Measurements from ENCODE around the gene SLC9A9.

DNA sequence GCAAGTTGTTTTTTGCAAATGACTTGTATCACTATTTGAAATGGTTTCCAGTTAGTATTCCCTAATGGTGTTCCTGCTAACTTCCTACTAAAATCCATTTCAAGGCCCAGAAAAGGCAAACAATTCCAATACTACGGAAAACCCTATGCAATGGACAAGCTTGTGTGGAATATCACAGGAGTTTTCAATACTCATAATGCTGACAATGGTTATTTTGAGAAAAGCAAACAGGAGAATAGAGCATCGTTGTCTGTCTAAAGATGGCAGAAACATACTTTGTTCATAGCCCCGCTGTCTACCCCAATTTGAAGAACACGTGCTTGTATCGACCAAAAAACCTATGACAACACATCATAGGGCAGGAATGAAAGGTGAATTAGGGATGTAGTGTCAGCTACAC, 400.8 kb downstream of the SLC9A9 start:
- TF ChIP-seq, protein P1, sequence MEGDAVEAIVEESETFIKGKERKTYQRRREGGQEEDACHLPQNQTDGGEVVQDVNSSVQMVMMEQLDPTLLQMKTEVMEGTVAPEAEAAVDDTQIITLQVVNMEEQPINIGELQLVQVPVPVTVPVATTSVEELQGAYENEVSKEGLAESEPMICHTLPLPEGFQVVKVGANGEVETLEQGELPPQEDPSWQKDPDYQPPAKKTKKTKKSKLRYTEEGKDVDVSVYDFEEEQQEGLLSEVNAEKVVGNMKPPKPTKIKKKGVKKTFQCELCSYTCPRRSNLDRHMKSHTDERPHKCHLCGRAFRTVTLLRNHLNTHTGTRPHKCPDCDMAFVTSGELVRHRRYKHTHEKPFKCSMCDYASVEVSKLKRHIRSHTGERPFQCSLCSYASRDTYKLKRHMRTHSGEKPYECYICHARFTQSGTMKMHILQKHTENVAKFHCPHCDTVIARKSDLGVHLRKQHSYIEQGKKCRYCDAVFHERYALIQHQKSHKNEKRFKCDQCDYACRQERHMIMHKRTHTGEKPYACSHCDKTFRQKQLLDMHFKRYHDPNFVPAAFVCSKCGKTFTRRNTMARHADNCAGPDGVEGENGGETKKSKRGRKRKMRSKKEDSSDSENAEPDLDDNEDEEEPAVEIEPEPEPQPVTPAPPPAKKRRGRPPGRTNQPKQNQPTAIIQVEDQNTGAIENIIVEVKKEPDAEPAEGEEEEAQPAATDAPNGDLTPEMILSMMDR (IDR thresholded peaks at IDR 0.05): no peak
- TF ChIP-seq EP300 (IDR thresholded peaks at IDR 0.05; ENCODE audit: low read depth) (no peak), POLR2A (IDR thresholded peaks at IDR 0.05) (no peak), POLR2AphosphoS5 (IDR thresholded peaks at IDR 0.05) (no peak)

Measured in transverse colon (tissue), 4 donors.